ENCODE measurements around the gene CNTNAP1. TPM values are rescaled to one million over a fixed set of nuclear protein-coding genes. Genes with fewer than 3 reads are reported as not detected.
A peak's percentile ranks its signal among the peaks of the same experiment; 100 is the strongest.

The CNTNAP1 gene
- total and polyA plus RNA-seq, 11 donors, result 1.3 to 17.9 (median 3.1) TPM

- intact Hi-C loops (cut with DNase I), result loop anchor here in 1 of 10 donors (10.0 kb wide), 1 partner anchor 1274 kb away; no protein-coding TSS in a partner anchor
- WGBS, 4 donors, result 83 to 92% (median 87%) methylated on average over 12 of the region's 12 CpGs
- ATAC-seq, result no peak
Observed at GRCh38 chr17:42691021-42691545, 8.8 kb downstream of the CNTNAP1 start.

DNA sequence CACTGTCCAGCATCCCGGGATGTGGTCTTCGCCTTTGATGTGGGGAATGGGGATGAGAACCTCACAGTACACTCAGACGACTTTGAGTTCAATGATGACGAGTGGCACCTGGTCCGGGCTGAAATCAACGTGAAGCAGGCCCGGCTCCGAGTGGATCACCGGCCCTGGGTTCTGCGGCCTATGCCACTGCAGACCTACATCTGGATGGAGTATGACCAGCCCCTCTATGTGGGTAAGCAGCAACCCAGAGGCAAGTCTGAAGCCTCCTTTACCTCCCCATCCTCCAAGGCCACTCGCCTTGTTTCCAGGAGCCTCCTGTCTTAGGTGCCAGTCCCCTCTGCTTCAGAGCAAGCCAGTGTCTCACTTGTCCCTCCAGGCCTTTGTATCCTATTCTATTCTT, 10.2 kb downstream of the CNTNAP1 start:
- Histone ChIP-seq H3K27ac (no peak overlapping the region), H3K36me3 (peaks cover 0 to 94% (median 50%) of the 10 kb centered on the region in 9 donors), H3K4me3 (no peak overlapping the region), H3K4me1 (no peaks in the 10 kb centered on the region), H3K27me3 (no peaks in the 10 kb centered on the region), H3K9me3 (no peaks in the 10 kb centered on the region)
- ATAC-seq (no peak), DNase-seq (peak in 1 of 5 donors; percentile 22)
- no peak for TF ChIP-seq POLR2A (IDR thresholded peaks at IDR 0.05)
- TF ChIP-seq, protein P1, sequence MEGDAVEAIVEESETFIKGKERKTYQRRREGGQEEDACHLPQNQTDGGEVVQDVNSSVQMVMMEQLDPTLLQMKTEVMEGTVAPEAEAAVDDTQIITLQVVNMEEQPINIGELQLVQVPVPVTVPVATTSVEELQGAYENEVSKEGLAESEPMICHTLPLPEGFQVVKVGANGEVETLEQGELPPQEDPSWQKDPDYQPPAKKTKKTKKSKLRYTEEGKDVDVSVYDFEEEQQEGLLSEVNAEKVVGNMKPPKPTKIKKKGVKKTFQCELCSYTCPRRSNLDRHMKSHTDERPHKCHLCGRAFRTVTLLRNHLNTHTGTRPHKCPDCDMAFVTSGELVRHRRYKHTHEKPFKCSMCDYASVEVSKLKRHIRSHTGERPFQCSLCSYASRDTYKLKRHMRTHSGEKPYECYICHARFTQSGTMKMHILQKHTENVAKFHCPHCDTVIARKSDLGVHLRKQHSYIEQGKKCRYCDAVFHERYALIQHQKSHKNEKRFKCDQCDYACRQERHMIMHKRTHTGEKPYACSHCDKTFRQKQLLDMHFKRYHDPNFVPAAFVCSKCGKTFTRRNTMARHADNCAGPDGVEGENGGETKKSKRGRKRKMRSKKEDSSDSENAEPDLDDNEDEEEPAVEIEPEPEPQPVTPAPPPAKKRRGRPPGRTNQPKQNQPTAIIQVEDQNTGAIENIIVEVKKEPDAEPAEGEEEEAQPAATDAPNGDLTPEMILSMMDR (IDR thresholded peaks at IDR 0.05), result no peak
- 83 to 91% (median 86%) methylated on average over 11 of the region's 11 CpGs for whole genome bisulfite sequencing, 4 donors
- intact Hi-C loops (cut with DNase I), result loop anchor here in 1 of 10 donors (10.0 kb wide), 1 partner anchor 1272 kb away; no protein-coding TSS in a partner anchor

More at GRCh38 chr17:42691021-42691545, 8.8 kb downstream of the CNTNAP1 start:
- Histone ChIP-seq H3K9me3 (no peaks in the 10 kb centered on the region), H3K27me3 (no peaks in the 10 kb centered on the region), H3K36me3 (peaks cover 0 to 90% (median 40%) of the 10 kb centered on the region in 9 donors), H3K4me1 (no peaks in the 10 kb centered on the region), H3K27ac (no peak overlapping the region), H3K4me3 (no peak overlapping the region)
- DNase-seq, result peak in 1 of 5 donors; percentile 54
- TF ChIP-seq, protein P1 (IDR thresholded peaks at IDR 0.05), result no peak

GRCh38 chr17:42694524-42694923, 12.2 kb downstream of the CNTNAP1 start:
- Histone ChIP-seq H3K36me3 (peaks cover 0 to 89% (median 52%) of the 10 kb centered on the region in 9 donors), H3K27ac (no peak overlapping the region), H3K4me1 (peaks cover 0 to 11% (median 4%) of the 10 kb centered on the region in 12 donors), H3K9me3 (no peaks in the 10 kb centered on the region), H3K4me3 (no peak overlapping the region), H3K27me3 (no peaks in the 10 kb centered on the region)
- ATAC-seq, result no peak
- 87 to 95% (median 94%) methylated on average over 3 of the region's 3 CpGs for WGBS, 4 donors
- DNase-seq, result no peak
- TF ChIP-seq, protein P1 (IDR thresholded peaks at IDR 0.05), result no peak
- no peak for TF ChIP-seq POLR2A (IDR thresholded peaks at IDR 0.05)
- intact Hi-C loops (cut with DNase I), result loop anchor here in 1 of 10 donors (10.0 kb wide), 1 partner anchor 1270 kb away; no protein-coding TSS in a partner anchor

DNA sequence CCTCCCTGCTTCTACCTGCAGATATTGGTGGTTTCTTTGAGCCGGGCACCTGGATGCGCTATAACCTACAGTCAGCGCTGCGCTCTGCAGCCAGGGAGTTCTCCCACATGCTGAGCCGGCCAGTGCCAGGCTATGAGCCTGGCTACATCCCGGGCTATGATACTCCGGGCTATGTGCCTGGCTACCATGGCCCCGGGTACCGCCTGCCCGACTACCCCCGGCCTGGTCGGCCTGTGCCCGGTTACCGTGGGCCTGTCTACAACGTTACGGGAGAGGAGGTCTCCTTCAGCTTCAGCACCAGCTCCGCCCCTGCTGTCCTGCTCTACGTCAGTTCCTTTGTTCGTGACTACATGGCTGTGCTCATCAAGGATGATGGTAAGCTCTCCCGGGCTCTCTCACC, 13.2 kb downstream of the CNTNAP1 start:
- Histone ChIP-seq H3K36me3 (peaks cover 0 to 90% (median 57%) of the 10 kb centered on the region in 9 donors), H3K4me3 (no peak overlapping the region), H3K9me3 (no peaks in the 10 kb centered on the region), H3K4me1 (peaks cover 0 to 11% (median 4%) of the 10 kb centered on the region in 12 donors), H3K27ac (no peak overlapping the region), H3K27me3 (no peaks in the 10 kb centered on the region)
- WGBS, 4 donors, result 90 to 97% (median 92%) methylated on average over 3 to 20 of the region's 20 CpGs
- DNase-seq (peak in 1 of 5 donors; percentile 49), ATAC-seq (no peak)
- no peak for TF ChIP-seq POLR2A (IDR thresholded peaks at IDR 0.05)
- TF ChIP-seq, protein P1 (IDR thresholded peaks at IDR 0.05), result no peak
- intact Hi-C loops (cut with DNase I), result loop anchor here in 1 of 10 donors (10.0 kb wide), 1 partner anchor 1269 kb away; no protein-coding TSS in a partner anchor
